ENCODE results near the gene MINDY1.

Gene MINDY1

DNA sequence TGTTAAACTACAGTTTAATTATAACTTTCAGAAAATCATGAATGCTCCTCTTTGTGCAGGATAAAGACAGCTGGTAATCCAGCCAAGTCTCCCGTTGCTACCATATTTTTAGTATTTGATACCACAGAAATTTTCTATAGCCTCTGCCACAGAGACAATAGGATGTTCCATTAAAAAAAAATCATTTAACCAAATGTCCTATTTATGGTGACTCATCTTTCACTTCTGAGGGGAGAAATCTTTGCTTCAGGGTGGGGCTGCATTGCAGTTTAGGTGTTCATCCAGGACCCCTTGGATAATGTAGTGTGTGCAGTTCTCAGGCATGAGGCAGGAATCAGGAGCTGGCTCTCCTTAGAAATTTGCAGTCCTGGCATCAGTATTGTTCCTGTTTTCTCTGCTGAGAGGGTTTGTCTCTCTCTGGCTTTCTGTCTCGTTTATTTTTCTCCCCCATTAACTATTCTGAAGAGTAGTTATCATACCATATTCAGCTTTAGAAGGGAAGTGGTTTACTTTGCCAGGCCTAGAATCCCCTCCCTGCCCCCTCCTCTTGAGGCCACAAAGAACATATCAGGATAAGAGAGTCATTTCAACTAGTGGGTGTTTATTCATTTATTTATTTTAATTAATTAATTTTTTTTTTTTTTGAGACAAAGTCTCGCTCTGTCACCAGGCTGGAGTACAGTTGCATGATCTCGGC, 4.6 kb upstream of the MINDY1 start:
- DNase-seq: no peak

DNA sequence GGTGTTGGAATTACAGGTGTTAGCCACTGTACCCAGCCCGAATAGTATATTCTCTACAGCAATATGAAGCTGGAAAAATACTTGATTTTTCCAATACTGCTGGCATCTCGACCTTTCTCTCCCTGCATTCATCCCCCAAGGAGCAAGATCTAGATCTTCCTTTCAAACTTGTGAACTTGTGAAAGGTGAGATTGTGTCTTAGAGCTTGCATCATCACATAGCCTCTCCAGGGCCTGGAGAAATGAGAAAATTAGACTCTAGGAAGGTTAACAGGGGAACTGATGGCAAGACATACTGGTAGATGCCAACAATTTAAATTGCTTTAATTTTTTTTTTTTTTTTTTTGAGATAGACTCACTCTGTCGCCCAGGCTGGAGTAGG, 3.6 kb upstream of the MINDY1 start:
- no peak for DNase-seq

DNA sequence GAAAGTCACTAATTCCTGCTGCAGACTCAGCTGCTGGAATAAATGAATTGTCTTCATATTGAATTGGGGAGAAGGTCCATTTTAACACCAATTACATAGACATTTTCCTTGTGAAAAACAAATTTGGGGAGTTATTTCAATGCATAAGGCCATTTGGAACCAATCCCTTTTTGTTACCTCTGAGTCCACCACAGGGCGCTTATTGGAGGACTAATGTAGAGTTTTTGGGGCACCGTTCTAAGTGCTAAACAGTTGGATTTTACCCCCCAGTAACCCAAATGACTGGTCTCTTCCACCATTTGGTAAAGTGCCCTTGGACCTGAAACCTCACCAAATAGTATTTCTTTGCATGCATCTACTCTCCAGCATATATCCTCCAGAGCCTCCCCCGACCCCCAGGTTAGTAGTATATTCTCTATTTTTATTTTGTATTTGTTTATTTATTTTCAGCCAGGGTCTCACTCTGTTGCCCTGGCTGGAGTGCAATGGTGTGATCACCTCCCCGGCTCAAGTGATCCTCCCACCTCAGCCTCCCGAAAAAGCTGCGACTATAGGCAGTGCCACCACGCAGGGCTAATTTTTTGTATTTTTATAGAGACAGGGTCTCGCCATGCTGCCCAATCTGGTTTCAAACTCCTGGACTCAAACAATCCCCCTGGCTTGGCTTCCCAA, 3.1 kb upstream of the MINDY1 start:
- no peak for DNase-seq

DNA sequence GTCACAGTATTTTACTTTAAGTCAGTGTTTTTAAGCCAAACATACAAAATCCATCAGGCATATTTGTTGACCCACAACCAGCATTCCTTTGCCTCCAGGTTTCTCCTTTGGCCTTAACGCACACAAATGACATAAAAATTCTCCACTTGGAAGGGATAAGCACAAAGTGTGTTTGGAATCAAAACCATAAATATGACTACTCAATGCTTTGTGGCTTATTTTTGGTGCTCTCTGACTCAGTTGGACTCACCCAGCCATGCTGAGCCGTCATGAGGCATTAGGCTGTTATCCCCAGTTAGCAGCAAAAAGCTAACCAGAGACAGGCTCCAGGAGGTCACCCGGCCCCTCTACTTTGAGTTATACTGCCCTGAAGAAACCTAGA, 2.5 kb upstream of the MINDY1 start:
- peak; percentile 48 for DNase-seq

DNA sequence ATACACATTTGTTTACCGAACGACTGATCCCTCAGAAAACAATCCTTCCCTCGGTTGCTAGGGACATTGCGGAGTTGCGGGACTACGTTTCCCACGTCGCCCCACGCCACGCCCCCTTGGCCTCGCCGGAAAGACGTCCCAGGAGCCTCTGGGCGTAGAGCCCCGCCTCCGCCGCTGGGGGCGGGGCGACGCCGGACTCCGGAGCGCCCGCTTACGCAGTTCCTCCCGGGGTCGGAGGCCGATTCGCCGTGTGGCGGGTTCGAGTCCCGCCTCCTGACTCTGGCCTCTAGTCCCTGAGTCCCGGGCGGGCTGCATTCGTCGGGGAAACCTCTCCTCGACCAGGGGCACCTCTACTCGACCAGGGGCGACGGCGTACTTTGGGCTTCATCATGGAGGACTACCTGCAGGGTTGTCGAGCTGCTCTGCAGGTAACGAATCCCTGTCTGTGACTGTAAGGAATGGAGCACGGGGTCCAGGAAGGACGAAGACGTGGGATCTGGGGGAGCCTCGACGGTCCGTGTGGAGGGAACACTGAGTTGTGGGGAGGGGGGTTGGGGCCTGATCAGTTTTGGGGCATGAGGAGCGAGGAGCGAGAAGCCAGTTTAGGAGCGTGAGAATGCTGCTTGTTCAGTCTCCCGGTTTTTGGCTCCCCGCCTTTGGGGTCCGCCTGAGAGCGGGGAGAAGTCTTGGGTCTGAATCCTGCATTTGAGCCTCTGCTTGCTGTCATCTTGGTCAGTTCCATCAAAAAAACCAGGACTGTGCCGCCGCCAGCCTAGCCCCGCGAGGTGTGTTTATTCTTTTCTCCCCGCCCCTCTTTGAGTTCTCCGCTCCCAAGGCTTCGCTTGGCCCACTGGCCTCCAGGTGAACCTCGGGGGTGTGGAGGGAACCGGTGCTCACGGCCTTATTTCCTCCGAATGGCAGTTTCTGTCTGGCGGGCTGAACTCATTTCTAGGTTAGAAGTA, 1.8 kb upstream of the MINDY1 start, which contains the start of gene PRUNE1:
PRUNE1 (plus strand) TSS at position 206 of the 962 bp plus-strand sequence; CDS start at position 390, 184 bp downstream.
- peak; percentile 95 for DNase-seq

DNA sequence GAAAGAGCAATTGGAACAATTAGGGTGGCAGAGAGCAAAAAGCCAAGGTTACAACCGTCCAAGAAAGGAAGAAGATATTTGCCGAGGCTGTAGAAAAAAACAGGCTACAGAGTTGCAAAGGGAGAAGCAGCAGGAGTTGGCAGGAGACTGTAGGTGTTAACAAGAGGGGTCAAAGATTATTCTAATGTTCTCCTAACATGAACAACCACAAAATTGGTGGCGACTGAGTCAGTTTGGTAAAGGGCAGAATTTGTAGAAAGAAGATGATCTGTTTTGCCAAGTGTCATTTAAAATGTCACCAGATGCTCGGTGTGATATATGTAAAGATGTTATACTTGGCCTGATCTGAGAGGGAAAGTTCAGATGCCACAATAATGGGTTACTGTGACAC, 1.1 kb upstream of the MINDY1 start:
- no peak for DNase-seq

DNA sequence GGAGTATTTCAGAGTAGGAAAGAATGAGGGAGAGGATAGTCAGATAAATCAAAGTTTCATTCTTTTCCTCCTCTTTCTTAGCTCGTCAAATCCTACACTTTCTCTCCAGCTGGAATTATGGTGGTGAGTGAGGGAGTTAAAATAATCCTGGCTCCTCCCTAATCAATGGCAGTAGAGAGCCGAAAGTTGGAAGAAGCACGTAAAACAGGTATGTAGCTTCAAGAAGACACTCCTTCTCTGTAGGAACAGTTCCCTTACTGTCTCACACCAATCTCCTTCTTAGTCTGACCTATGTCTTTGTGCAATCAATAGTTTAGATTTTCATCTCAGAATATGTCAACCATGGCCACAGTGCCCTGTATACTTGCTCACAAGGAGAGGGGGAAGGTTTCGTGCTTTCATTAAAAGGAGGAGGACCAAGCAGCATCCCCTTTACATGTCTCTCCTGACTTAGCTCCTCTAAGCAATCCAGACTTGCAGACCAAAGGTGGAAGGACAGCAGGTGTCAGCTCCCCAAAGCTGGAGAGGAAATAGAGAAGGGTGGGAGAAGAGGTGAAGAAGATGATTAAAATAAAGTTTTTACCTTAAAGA, 878 bp downstream of the MINDY1 start:
- DNase-seq: no peak

DNA sequence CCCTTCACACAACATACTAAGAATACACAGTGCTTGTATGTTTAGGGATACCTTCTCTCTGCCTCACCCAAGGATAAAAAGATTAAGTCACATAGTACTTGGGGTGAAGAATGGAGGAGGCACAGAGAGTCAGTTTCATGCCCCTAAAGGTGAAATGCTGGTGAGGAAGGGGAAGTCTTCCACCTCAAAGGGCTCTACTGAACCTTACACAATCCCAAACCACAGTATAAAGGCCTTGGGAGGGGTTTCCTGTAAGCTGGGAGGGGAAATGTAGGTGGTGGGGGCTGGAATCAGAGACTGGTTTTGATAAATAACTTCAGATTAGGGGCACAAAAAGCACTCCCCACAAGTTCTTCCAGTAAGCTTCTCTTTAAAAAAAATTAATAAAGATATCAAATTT, 3.5 kb downstream of the MINDY1 start:
- no peak for DNase-seq

DNA sequence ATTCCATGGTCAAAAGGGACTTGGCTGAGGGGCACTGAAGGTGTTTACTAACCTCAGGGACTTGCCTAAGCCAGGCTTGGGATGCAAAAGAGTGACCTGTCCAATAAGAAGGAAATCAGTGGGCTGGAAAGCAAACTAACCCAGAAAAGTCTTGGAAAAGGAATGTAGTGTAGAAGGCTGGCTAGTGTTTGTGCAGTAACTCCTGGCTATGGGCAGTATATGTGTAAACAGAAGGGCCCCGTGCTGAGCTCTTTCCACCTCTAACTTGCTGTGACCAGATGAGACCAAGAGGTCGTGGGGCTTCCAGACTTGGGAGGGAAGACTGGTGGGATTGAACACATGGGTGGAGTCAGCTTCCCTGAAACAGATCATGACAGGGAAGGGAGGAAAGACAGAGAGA, 4.1 kb downstream of the MINDY1 start:
- DNase-seq: no peak

DNA sequence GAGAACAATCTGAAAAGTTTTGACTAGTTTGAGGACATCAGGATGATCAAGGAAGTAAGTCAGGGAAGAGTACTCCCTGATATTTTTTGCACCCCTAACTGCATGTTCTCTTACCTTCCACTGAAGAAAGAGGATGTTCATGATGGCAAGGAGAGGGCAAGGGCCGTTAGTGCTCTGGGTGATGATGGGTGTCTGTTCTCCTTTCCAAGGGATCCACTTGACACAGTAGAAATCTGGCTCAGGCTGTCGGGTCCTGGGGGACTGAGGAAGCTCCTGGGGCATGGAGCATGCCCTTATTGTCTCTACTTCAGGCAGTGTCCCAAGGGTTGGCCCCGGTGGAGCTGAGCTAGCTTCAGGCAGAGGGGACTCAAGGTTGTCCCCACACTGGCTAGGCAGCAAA, 4.7 kb downstream of the MINDY1 start:
- DNase-seq: no peak

DNA sequence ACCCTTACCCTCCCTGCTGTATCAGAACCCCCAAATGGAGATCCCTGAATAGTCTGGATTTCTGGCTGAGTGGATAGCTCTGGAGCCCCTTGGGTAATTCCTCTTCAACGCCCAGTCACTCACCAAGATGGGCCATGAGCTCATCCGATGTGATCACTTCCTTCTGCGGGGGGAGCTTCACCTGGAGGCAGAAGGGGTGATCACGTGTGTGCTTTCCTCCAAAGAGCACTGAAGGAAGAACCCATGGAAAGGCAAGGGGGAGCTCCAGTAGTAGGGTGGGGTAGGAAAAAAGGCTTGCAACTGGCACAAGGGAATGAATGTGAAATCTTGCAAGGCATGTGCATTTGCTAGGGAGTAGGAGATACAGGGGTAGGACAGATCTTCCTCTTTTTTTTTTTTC, 5.1 kb downstream of the MINDY1 start:
- DNase-seq: no peak

DNA sequence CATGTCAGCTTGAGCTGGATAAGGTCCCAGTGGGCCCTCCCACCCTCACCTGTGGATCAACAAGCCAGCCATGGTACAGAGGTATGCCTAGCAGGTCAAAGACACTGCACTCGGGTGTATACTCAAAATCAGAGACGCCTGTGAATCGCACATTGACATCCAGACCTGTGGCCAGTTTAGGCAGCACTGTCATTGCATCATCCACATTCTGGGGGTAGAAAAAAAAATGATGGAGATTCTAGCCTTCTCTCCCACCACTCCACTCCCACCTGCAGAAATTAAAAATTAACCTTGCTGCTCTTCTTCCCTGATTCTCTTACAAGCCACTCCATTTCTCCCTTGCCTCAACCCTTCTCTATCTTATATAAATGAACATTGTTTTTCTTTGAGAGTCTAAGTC, 6.3 kb downstream of the MINDY1 start:
- DNase-seq: no peak

DNA sequence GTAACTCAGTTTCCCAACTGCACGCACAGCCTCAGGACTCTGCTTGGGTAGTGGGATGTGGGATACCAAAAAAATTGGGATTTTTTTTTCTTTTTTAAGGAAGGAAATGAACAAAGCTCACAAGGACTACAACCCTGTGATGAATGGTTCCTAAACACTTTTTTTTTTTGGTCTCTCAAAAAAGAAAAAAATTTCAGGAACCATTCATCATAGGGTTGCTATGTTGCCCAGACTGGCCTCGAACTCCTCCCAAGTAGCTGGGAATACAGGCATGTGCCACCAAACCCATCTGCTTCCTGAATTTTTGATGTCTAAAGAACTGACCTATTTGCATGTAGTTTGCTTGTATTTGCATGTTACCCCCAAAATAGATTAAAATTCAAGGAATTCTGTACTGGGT, 6.8 kb downstream of the MINDY1 start:
- DNase-seq: no peak

DNA sequence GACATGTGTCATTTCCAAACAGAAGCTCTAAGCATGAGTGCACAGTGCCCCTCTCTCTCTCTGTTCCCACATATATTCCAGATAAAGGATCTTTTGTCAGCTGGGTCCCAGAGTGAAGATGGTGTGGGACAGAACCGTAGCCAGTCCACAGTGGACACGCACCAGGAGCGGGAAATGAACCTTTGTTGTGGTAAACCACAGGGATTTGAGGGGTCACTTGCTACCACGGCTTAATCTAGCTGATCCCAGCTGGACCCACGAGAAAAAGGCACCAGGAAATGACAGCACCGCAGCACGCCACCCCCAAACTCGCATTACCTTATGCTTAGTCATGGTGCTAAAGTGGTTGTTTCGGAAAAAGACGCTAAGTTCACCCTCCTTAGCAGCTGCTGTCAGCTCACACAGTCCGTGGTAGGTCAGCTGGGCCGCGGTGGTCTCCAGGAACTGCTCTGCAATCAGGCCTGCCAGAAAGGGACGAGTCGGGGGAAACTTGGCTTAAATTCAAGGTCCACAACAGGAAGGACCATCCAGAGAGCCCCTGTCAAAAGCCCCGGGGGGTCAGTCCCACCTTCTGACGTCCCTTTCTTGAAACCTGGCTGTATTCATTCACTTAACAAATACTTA, 7.5 kb downstream of the MINDY1 start:
- DNase-seq: peak; percentile 50

DNA sequence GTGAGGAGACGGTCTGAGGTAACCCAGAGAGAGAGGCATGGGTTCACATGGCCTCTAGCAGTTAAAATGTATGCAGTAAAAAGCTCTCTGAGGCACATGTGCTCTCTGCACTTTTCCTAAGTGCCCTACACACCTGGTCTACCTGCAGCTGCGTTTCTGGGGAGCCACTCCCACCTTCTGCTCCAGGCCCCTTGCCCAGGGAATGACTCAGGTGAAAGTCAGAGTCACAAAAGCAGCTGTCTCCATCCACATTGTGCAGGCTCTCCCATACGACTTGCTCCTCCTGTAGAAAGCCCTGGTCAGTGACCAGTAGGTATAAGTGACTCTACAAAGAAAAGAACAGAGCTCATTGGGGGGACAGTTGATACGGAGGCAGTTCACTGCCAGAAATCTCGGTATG, 8.8 kb downstream of the MINDY1 start:
- DNase-seq: no peak

DNA sequence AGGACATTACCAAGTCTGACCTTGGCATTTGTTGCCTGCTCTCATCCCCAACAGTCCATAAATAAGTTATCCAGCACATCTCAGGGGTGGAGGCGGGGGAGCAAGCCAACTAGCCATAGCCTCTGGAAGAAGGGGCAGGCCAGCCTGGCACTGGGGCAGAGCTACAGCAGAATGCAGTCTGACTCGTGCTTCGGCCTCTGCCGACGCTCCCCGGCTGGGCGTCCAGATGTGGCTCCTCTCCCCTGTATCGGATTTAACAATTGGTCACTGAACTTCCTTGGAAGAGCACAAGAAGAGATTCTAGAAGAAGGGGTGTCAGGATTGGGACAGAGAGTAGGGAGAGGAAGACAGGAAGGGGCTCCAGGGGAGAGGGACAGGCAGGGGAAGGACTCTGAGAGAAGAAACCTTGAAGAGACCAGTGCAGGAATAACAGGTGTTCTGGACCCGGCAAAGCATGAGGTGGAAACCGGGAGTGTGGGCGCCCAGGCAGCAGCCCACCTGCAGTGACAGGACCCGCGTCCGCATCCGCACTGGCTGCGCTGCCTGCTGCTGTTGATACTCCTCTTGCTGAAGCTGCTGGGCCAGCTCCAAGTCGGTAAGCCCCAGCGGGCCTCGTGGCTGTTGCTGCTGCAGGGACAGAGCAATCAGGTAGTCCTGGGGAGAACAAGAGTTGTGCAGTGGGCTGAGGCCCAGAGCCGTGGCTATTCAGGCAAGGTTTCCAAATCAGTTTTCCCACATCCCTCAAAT, 9.4 kb downstream of the MINDY1 start:
- no peak for DNase-seq

DNA sequence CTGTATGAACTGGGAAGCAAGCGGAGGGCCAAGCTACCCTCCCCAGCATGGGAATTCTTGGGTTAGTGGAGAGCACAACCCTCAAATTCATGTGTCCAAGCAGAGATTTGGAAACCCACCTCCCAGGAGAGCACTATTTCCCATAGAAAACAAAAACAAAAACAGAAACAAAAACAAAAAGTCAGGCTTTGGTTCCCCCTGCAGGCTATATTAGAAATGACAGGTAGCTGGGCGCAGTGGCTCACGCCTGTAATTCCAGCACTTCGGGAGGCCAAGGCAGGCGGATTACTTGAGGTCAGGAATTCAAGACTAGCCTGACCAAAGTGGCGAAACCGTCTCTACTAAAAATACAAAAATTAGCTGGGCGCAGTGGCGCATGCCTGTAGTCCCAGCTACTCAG, 10.8 kb downstream of the MINDY1 start:
- no peak for DNase-seq

DNA sequence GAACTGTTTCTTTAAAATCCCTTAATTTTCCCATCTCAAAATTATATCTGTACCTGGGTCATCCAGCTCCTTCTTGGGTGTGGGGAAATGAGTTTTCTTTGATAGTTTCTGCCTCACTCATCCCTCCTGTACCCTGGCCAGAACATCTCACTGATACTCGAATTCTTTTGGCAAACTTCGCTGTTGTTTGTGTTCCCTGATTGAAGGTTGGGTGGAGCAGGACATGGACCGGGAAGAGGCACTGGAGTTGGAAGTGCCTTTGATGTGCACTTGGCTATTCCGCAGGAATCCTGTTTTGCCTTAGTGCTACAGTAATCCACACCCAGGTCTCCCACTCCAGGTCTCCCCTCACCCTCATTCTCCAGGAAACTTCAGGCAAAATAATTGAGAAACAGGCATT, 11.2 kb downstream of the MINDY1 start:
- DNase-seq: no peak

DNA sequence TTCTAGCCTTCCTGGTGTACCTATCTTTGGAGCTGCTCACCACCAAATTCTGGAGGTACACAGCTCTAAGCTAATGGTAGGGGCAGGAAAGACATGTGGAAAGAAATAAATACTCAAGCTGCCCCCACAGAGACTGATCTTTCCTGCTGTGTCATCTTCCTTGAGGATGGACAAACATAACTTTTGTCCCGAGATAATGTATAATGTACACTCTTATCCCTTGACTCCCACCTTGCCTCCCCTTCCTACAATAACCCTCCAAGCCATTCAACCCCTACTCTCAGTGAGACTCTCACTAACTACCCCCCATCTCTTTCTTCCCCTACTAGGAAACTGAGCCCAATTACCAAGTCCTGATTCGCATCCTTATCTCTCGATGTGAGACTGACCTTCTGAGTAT, 12.5 kb downstream of the MINDY1 start:
- DNase-seq: no peak

DNA sequence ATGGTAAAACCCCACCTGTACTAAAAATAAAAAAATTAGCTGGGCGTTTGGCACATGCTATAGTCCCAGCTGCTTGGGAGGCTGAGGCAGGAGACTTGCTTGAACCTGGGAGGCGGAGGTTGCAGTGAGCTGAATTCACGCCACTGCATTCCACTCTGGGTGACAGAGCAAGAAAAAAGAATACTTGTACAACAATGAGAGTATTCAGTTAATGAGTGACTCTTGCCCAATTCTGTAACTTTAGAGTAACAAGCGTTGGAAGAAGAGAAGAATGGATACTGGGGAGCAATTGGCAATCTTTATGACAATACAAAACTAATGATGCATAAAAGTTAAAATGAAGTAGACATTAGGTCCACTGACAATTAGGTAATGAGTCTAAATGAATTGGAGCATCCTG, 14.1 kb downstream of the MINDY1 start:
- DNase-seq: no peak

DNA sequence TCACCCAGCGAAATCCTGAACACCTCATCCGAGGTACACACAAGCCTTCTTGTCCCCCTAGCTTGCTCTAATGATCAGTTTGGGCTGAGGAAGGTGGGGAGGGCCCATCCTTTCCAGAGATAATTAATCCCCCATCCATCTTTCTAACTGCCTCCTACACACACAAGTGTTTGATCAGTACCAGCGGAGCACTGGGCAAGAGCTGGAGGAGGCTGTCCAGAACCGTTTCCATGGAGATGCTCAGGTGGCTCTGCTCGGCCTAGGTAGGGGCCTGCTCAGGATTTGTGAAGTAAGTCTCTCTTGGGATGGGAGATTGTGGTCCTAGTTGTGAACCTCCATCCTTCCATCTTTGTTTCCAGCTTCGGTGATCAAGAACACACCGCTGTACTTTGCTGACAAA, 18.8 kb downstream of the MINDY1 start:
- DNase-seq: no peak

DNA sequence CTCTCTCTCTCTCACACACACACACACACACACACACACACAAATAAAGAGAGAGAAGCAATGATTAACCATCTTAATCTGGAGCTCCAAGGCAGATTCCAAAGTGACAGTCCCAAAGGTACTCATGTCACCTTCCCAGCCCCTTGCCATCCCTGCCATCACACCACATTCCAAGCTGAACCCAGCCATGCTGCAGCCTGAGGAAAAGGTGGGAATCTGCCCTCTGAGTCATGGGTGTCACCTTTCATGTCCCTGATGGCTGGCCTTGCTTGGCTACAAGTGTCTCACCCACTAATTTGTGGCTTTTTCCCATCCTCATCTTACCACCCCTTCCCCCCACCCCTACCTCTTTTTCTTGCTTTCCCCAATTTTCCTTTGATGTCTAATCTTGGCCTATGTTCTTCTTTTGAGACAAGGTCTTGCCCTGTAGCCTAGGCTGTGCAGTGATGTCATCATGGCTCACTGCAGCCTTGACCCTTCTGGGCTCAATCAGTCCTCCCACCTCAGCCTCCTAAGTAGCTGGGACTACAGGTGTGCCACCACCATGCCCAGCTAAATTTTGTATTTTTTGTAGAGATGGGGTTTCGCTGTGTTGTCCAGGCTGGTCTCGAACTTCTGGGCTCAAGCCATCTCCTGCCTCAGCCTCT, 21.4 kb downstream of the MINDY1 start:
- no peak for DNase-seq
